Pons (tissue), 1 donor: ENCODE results near the gene NPLOC4.
"Not testable (repeated sequence)": the region's sequence is repeated elsewhere in the genome, so short reads cannot be mapped to it uniquely, and the experiment has no call there.

Experiments
- DNase-seq: peaks from one replicate; pipeline ENCODE4 v3.0.0-alpha.2; 2016; ENCODE audit warnings: low spot score

The NPLOC4 gene

GRCh38 chr17:81636505-81637288, at the start of gene NPLOC4, which contains the start of gene TSPAN10:
NPLOC4 (minus strand) TSS chr17:81637112; CDS start chr17:81636930, 182 bp downstream.
TSPAN10 (plus strand) TSS chr17:81637196; CDS start chr17:81642413, 5,217 bp downstream.
- DNase-seq: peak; percentile 64

GRCh38 chr17:81686614-81687013, 49.7 kb upstream of the NPLOC4 start:
- DNase-seq: no peak

GRCh38 chr17:81685108-81685507, 48.2 kb upstream of the NPLOC4 start:
- no peak for DNase-seq

- DNase-seq: no peak
Observed at GRCh38 chr17:81684442-81684911, 47.6 kb upstream of the NPLOC4 start.

- peak; percentile 99 for DNase-seq
Observed at GRCh38 chr17:81683584-81684441, 46.9 kb upstream of the NPLOC4 start, which contains the start of the genes ARL16 and HGS. ARL16 (minus strand) TSS chr17:81683797; CDS start chr17:81683753, 44 bp downstream. HGS (plus strand) TSS chr17:81684011; CDS start chr17:81684067, 56 bp downstream.

- no peak for DNase-seq
Observed at GRCh38 chr17:81683208-81683583, 46.3 kb upstream of the NPLOC4 start.

GRCh38 chr17:81682565-81683207, 45.8 kb upstream of the NPLOC4 start:
- no peak for DNase-seq

GRCh38 chr17:81681672-81682071, 44.8 kb upstream of the NPLOC4 start:
- no peak for DNase-seq

- DNase-seq: no peak
Observed at GRCh38 chr17:81680150-81680549, 43.2 kb upstream of the NPLOC4 start.

GRCh38 chr17:81676906-81677305, 40.0 kb upstream of the NPLOC4 start:
- no peak for DNase-seq

GRCh38 chr17:81675515-81676221, 38.8 kb upstream of the NPLOC4 start:
- not testable (repeated sequence) for DNase-seq

GRCh38 chr17:81673561-81674258, 36.8 kb upstream of the NPLOC4 start:
- no peak for DNase-seq

- no peak for DNase-seq
Observed at GRCh38 chr17:81672954-81673353, 36.0 kb upstream of the NPLOC4 start.

GRCh38 chr17:81672504-81672903, 35.6 kb upstream of the NPLOC4 start:
- no peak for DNase-seq

GRCh38 chr17:81667754-81668153, 30.8 kb upstream of the NPLOC4 start:
- DNase-seq: no peak

- peak; percentile 92 for DNase-seq
Observed at GRCh38 chr17:81666342-81667191, 29.7 kb upstream of the NPLOC4 start, which contains the start of the genes CCDC137 and OXLD1. CCDC137 (plus strand) TSS chr17:81666737; CDS start chr17:81666767, 30 bp downstream. OXLD1 (minus strand) TSS chr17:81666605; CDS start chr17:81666577, 28 bp downstream.

- DNase-seq: no peak
Observed at GRCh38 chr17:81666092-81666341, 29.1 kb upstream of the NPLOC4 start.

- DNase-seq: no peak
Observed at GRCh38 chr17:81665205-81666091, 28.5 kb upstream of the NPLOC4 start.

- DNase-seq: no peak
Observed at GRCh38 chr17:81664051-81664470, 27.1 kb upstream of the NPLOC4 start.
